Nephron progenitor cell (in vitro differentiated cells): ENCODE results near the gene C10orf90.

Source experiments
- DNase-seq: peaks from one replicate; pipeline ENCODE4 v3.0.0; 2021
- H3K27ac Mint-ChIP-seq: 2 replicates; pipeline ENCODE4 v1.8.0; 2021; ENCODE audit warnings: mild to moderate bottlenecking, moderate library complexity, mixed read lengths
- H3K27me3 Mint-ChIP-seq: 2 replicates; pipeline ENCODE4 v1.8.0; 2021; ENCODE audit warnings: mild to moderate bottlenecking, low read depth, mixed read lengths; ENCODE audit not compliant: poor library complexity
- H3K36me3 Mint-ChIP-seq: 2 replicates; pipeline ENCODE4 v1.8.0; 2021; ENCODE audit warnings: low read depth, mixed read lengths
- H3K4me1 Mint-ChIP-seq: 2 replicates; pipeline ENCODE4 v1.8.0; 2021; ENCODE audit warnings: mixed read lengths
- H3K4me3 Mint-ChIP-seq: 2 replicates; pipeline ENCODE4 v1.8.0; 2021; ENCODE audit warnings: mild to moderate bottlenecking, moderate library complexity, mixed read lengths
- H3K9me3 Mint-ChIP-seq: 2 replicates; pipeline ENCODE4 v1.8.0; 2021; ENCODE audit warnings: mild to moderate bottlenecking, moderate library complexity, mixed read lengths
- TF ChIP-seq, protein P1 (sequence below): fragments of 200-600 bp; sonication (generic); IDR thresholded peaks from 2 replicates; pipeline ENCODE4 v1.5.0; 2021; ENCODE audit warnings: antibody characterized with exemption

C10orf90 gene

DNA sequence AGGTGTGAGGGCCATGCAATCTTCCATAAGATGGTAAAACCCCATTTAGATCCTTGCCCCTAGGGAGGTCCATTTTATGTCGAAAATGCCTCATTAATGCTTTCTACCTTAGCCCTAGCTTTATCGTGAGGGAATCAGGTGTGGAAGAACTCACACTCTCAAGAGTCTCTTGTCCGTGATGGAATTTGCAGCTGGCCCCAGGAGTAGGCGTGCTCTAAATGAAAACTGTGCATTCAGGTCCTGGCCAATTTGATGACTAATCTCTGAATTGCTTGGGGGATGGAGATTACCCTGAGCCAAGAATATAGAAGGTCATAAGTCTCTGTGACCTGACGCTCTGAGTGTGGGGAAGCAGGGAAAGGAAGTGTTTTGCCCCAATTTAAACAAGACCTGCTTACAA is 6.6 kb downstream of the C10orf90 start:
- H3K27ac Mint-ChIP-seq = no peak overlapping the region
- H3K27me3 Mint-ChIP-seq = peaks cover 5% of the 10 kb centered on the region
- TF ChIP-seq, protein P1, sequence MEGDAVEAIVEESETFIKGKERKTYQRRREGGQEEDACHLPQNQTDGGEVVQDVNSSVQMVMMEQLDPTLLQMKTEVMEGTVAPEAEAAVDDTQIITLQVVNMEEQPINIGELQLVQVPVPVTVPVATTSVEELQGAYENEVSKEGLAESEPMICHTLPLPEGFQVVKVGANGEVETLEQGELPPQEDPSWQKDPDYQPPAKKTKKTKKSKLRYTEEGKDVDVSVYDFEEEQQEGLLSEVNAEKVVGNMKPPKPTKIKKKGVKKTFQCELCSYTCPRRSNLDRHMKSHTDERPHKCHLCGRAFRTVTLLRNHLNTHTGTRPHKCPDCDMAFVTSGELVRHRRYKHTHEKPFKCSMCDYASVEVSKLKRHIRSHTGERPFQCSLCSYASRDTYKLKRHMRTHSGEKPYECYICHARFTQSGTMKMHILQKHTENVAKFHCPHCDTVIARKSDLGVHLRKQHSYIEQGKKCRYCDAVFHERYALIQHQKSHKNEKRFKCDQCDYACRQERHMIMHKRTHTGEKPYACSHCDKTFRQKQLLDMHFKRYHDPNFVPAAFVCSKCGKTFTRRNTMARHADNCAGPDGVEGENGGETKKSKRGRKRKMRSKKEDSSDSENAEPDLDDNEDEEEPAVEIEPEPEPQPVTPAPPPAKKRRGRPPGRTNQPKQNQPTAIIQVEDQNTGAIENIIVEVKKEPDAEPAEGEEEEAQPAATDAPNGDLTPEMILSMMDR = no peak
- no peaks in the 10 kb centered on the region for H3K9me3 Mint-ChIP-seq
- H3K4me1 Mint-ChIP-seq = peaks cover 17% of the 10 kb centered on the region
- no peak for DNase-seq
- no peaks in the 10 kb centered on the region for H3K36me3 Mint-ChIP-seq
- no peak overlapping the region for H3K4me3 Mint-ChIP-seq

DNA sequence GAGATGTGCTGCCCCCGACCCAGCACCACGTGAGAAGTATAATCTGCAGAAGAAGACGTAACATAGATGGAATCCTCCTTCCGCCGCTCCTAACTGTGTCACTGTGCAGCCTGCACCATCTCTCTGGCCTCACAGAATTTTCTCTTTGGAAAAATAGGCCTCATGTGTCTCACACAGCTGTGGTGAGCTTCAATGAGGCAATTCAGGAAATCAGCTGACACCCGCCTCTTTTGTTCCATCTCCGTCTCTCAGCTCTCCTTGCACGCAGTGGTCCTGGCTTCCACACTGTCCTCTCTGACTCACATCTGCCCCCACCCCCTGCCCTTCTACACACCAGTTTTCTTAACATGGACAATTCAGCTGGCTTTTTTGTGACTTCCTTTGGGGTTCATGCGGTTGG is 7.2 kb downstream of the C10orf90 start:
- H3K27ac Mint-ChIP-seq = no peak overlapping the region
- TF ChIP-seq, protein P1 = no peak
- DNase-seq = no peak
- peaks cover 17% of the 10 kb centered on the region for H3K4me1 Mint-ChIP-seq
- H3K9me3 Mint-ChIP-seq = no peaks in the 10 kb centered on the region
- H3K36me3 Mint-ChIP-seq = no peaks in the 10 kb centered on the region
- no peak overlapping the region for H3K4me3 Mint-ChIP-seq
- peaks cover 7% of the 10 kb centered on the region for H3K27me3 Mint-ChIP-seq

DNA sequence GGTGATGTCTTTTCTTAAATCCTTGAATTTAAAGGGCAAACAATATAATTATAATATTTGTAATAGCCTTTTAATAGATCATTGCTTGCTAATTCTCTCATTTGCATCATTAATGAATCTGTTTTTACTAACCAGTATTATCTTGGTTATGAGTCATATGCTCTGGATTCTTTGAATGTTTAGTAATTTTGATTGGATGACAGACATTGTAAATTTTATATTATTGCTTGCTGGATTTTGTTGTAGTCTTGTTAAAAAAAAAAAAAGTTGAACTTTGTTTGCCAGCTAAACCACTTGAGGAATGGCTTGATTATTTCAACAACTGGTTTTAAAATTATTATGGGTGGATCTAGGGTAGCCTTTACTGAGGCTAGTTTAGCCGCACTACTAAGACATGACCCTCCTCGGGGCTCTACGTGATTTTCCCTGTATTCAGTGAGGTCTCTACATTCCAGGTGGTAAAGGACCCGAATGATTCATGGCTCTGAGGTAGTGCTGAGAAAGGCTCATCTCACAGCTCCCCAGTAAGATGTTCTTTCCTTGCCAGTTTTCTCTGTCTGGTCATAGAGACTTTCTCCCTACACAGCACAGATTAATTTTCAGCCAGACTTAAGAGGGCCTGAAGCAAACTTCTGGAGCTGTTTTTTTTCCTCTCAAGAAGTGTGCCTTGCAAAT is 8.5 kb downstream of the C10orf90 start:
- no peak for DNase-seq
- H3K27ac Mint-ChIP-seq = no peak overlapping the region
- H3K9me3 Mint-ChIP-seq = no peaks in the 10 kb centered on the region
- H3K4me1 Mint-ChIP-seq = peaks cover 17% of the 10 kb centered on the region
- H3K36me3 Mint-ChIP-seq = no peaks in the 10 kb centered on the region
- TF ChIP-seq, protein P1 = no peak
- peaks cover 12% of the 10 kb centered on the region for H3K27me3 Mint-ChIP-seq
- no peak overlapping the region for H3K4me3 Mint-ChIP-seq

DNA sequence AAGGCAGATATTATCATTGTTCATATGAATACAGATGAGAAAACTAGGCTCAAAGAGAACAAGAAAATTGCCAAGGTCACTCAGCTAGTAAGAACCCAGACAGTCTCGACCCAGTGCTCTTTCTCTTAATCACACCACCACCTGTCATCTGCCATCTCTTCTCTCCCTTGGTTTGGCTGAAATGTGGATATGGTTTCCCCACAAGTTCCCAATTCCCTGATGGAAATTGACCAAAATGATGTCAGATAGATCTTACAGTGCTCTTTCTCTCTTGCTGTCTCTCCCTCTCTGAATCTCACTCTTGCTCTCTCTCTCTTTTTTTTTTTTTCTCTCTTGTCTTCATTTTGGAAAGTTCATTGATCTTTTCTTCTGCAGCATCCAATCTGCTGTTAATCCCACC is 9.1 kb downstream of the C10orf90 start:
- H3K27ac Mint-ChIP-seq = no peak overlapping the region
- TF ChIP-seq, protein P1 = no peak
- H3K27me3 Mint-ChIP-seq = peaks cover 12% of the 10 kb centered on the region
- DNase-seq = no peak
- H3K4me3 Mint-ChIP-seq = no peak overlapping the region
- no peaks in the 10 kb centered on the region for H3K36me3 Mint-ChIP-seq
- peaks cover 17% of the 10 kb centered on the region for H3K4me1 Mint-ChIP-seq
- H3K9me3 Mint-ChIP-seq = no peaks in the 10 kb centered on the region

DNA sequence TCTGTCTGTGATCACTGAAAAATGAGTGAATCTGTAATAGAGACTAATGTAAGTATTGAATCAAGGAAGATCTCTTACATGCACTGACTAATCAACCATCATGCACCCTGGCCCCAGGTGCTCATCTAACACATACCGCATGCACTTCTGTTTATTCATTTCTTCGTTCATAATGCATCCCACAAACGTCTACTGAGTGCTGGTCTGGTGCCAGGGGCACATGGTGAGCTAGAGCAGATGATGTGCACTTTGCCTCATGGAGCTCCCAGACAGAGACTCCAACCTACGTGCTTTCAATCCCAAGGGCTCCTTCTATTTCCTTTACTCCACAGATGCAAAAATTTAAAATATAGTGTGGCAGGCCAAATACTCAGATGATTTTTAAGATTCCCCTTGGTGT is 10.7 kb downstream of the C10orf90 start:
- H3K4me1 Mint-ChIP-seq = peaks cover 21% of the 10 kb centered on the region
- TF ChIP-seq, protein P1 = no peak
- H3K27me3 Mint-ChIP-seq = peaks cover 12% of the 10 kb centered on the region
- H3K27ac Mint-ChIP-seq = no peak overlapping the region
- no peak for DNase-seq
- H3K4me3 Mint-ChIP-seq = no peak overlapping the region
- no peaks in the 10 kb centered on the region for H3K9me3 Mint-ChIP-seq
- no peaks in the 10 kb centered on the region for H3K36me3 Mint-ChIP-seq

DNA sequence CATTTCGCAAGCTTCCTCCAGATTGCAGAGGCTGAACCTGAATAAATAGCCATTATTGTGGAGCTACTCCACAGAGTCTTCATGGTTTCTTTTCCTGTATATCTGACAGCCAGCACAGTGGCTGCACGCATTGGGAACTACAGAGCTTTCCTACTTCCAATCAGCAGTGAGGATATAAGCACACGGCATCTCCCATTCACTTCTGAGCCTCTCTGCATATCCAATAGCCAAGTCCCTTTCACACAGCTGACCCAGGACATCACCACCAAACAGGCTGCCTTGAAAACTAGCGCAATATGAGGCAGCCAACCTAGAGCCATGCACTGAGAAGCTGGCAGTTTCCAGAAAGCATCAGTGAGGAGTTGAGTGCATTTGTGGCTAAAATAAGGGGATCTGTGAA is 11.6 kb downstream of the C10orf90 start:
- TF ChIP-seq, protein P1 = no peak
- Mint-ChIP-seq H3K27ac (no peak overlapping the region), H3K4me1 (peaks cover 13% of the 10 kb centered on the region), H3K27me3 (peaks cover 12% of the 10 kb centered on the region), H3K4me3 (no peak overlapping the region), H3K9me3 (no peaks in the 10 kb centered on the region), H3K36me3 (no peaks in the 10 kb centered on the region)
- no peak for DNase-seq
